HCT116 (cell line): ENCODE measurements around the gene NGEF.

ENCODE experiments used
- EGR1 ChIP-seq: IDR thresholded peaks from 2 replicates; pipeline ENCODE4 v1.6.1; 2012; ENCODE audit warnings: low read depth
- EZH2 ChIP-seq: fragments of 200-600 bp; sonication (generic); IDR thresholded peaks from 2 replicates; pipeline ENCODE4 v1.6.1; 2017; ENCODE audit warnings: antibody characterized with exemption, mixed run types
- EZH2phosphoT487 ChIP-seq: fragments of 200-600 bp; IDR thresholded peaks from 2 replicates; pipeline ENCODE4 v1.6.1; 2018; ENCODE audit warnings: antibody characterized with exemption, borderline replicate concordance
- POLR2A ChIP-seq: IDR thresholded peaks from 2 replicates; pipeline ENCODE4 v1.7.0; 2011; ENCODE audit warnings: borderline replicate concordance; ENCODE audit not compliant: insufficient read depth, insufficient read length; ENCODE audit errors: extremely low read depth
- POLR2AphosphoS5 ChIP-seq: IDR thresholded peaks from 2 replicates; pipeline ENCODE4 v1.6.1; 2011; ENCODE audit warnings: mild to moderate bottlenecking, low read depth, low read length, moderate library complexity
- RAD21 ChIP-seq: IDR thresholded peaks from 2 replicates; pipeline ENCODE4 v1.6.1; 2012; ENCODE audit warnings: low read depth, mild to moderate bottlenecking
- SP1 ChIP-seq: IDR thresholded peaks from 2 replicates; pipeline ENCODE4 v1.6.1; 2012; ENCODE audit warnings: low read depth
- SRF ChIP-seq: IDR thresholded peaks from 2 replicates; pipeline ENCODE4 v1.6.1; 2012; ENCODE audit warnings: low read depth
- TCF7L2 ChIP-seq: IDR thresholded peaks from 2 replicates; pipeline ENCODE4 v1.7.0; 2011; ENCODE audit warnings: borderline replicate concordance, inconsistent platforms; ENCODE audit not compliant: insufficient read depth, insufficient read length; ENCODE audit errors: extremely low read depth
- ZNF274 ChIP-seq: fragments of 200-500 bp; sonication (Bioruptor generic); IDR thresholded peaks from 2 replicates; pipeline ENCODE4 v1.6.1; 2014; ENCODE audit warnings: mild to moderate bottlenecking, low read depth, low read length, inconsistent platforms
- TF ChIP-seq, protein P1 (sequence below): IDR thresholded peaks from 2 replicates; pipeline ENCODE4 v1.6.1; 2012
- TF ChIP-seq, protein P2 (sequence below), 3 experiments: fragments of 200-600 bp in 1 of 3; sonication (generic) in 1 of 3; IDR thresholded peaks in 2 of 3; conservative IDR thresholded peaks in 1 of 3; 2 replicates each; pipeline ENCODE4 v1.5.1; 2012 to 2017; ENCODE audit warnings: low read depth in 2 of 3, low read length in 2 of 3, antibody characterized with exemption in 1 of 3, borderline replicate concordance in 1 of 3, control low read depth in 1 of 3, mild to moderate bottlenecking in 1 of 3, mixed read lengths in 1 of 3, mixed run types in 1 of 3, moderate library complexity in 1 of 3; ENCODE audit not compliant: insufficient read depth in 1 of 3
- TF ChIP-seq, protein P3 (sequence below): IDR thresholded peaks from 2 replicates; pipeline ENCODE4 v1.6.1; 2012
- TF ChIP-seq, protein P4 (sequence below): IDR thresholded peaks from 2 replicates; pipeline ENCODE4 v1.6.1; 2012; ENCODE audit warnings: low read depth

DNA sequence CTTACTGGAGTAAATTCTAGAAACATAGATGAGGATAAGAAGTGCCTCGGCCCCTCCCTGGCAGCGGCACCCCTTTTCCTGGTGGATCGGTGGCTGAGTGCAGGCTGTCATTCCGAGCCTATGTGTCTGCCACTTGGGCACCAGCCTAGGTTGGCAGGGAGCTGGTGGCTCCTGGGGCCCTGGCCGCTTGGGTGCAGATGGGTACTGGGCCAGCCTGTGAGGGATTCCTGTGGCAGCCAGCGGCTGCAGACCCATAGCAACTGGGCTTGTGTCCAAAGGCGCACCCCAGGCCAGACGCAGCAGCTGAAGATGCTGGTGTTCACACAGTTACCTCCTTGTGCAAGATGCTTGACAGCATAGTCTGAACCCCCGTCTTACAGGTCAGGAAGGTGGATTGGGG lies 140.2 kb downstream of the NGEF start:
- TF ChIP-seq, protein P1, sequence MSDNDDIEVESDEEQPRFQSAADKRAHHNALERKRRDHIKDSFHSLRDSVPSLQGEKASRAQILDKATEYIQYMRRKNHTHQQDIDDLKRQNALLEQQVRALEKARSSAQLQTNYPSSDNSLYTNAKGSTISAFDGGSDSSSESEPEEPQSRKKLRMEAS: no peak
- TF ChIP-seq TCF7L2 (no peak), RAD21 (no peak), EZH2phosphoT487 (no peak), EGR1 (no peak), SP1 (no peak), EZH2 (no peak), SRF (no peak), ZNF274 (no peak), POLR2A (no peak), POLR2AphosphoS5 (no peak)
- TF ChIP-seq, protein P2, sequence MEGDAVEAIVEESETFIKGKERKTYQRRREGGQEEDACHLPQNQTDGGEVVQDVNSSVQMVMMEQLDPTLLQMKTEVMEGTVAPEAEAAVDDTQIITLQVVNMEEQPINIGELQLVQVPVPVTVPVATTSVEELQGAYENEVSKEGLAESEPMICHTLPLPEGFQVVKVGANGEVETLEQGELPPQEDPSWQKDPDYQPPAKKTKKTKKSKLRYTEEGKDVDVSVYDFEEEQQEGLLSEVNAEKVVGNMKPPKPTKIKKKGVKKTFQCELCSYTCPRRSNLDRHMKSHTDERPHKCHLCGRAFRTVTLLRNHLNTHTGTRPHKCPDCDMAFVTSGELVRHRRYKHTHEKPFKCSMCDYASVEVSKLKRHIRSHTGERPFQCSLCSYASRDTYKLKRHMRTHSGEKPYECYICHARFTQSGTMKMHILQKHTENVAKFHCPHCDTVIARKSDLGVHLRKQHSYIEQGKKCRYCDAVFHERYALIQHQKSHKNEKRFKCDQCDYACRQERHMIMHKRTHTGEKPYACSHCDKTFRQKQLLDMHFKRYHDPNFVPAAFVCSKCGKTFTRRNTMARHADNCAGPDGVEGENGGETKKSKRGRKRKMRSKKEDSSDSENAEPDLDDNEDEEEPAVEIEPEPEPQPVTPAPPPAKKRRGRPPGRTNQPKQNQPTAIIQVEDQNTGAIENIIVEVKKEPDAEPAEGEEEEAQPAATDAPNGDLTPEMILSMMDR (IDR thresholded peaks at IDR 0.05 in 2 of 3, conservative IDR thresholded peaks at IDR 0.05 in 1 of 3; ENCODE audit: borderline replicate concordance in 1 of 3, insufficient read depth in 1 of 3, low read depth in 2 of 3, low read length in 2 of 3): no peak
- TF ChIP-seq, protein P3, sequence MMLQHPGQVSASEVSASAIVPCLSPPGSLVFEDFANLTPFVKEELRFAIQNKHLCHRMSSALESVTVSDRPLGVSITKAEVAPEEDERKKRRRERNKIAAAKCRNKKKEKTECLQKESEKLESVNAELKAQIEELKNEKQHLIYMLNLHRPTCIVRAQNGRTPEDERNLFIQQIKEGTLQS: no peak
- TF ChIP-seq, protein P4, sequence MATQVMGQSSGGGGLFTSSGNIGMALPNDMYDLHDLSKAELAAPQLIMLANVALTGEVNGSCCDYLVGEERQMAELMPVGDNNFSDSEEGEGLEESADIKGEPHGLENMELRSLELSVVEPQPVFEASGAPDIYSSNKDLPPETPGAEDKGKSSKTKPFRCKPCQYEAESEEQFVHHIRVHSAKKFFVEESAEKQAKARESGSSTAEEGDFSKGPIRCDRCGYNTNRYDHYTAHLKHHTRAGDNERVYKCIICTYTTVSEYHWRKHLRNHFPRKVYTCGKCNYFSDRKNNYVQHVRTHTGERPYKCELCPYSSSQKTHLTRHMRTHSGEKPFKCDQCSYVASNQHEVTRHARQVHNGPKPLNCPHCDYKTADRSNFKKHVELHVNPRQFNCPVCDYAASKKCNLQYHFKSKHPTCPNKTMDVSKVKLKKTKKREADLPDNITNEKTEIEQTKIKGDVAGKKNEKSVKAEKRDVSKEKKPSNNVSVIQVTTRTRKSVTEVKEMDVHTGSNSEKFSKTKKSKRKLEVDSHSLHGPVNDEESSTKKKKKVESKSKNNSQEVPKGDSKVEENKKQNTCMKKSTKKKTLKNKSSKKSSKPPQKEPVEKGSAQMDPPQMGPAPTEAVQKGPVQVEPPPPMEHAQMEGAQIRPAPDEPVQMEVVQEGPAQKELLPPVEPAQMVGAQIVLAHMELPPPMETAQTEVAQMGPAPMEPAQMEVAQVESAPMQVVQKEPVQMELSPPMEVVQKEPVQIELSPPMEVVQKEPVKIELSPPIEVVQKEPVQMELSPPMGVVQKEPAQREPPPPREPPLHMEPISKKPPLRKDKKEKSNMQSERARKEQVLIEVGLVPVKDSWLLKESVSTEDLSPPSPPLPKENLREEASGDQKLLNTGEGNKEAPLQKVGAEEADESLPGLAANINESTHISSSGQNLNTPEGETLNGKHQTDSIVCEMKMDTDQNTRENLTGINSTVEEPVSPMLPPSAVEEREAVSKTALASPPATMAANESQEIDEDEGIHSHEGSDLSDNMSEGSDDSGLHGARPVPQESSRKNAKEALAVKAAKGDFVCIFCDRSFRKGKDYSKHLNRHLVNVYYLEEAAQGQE: no peak
